Endodermal cell (in vitro differentiated cells): ENCODE results near the gene RYK. TPM values are rescaled to one million over a fixed set of nuclear protein-coding genes. Genes with fewer than 3 reads are reported as not detected.

Source experiments
- DNase-seq: peaks from one replicate; pipeline ENCODE4 v3.0.0-alpha.2; 2017
- H3K27ac ChIP-seq: 2 replicates; pipeline ENCODE4 v1.5.1; 2013; ENCODE audit warnings: mild to moderate bottlenecking, low read depth, low read length, moderate library complexity
- H3K27me3 ChIP-seq: 2 replicates; pipeline ENCODE4 v1.6.1; 2013; ENCODE audit warnings: mild to moderate bottlenecking, low read length, moderate library complexity; ENCODE audit not compliant: insufficient read depth, control insufficient read depth, poor library complexity, severe bottlenecking
- H3K36me3 ChIP-seq: 2 replicates; pipeline ENCODE4 v1.7.0; 2013; ENCODE audit warnings: mild to moderate bottlenecking, low read length, moderate library complexity; ENCODE audit not compliant: control insufficient read depth, insufficient read depth
- H3K4me1 ChIP-seq: one replicate; pipeline ENCODE4 v1.7.0; 2013; ENCODE audit warnings: low read length; ENCODE audit not compliant: control insufficient read depth, insufficient read depth
- H3K4me3 ChIP-seq: 2 replicates; pipeline ENCODE4 v1.5.1; 2013; ENCODE audit warnings: mild to moderate bottlenecking, low read length, moderate library complexity
- H3K9ac ChIP-seq: 2 replicates; pipeline ENCODE4 v1.6.1; 2013; ENCODE audit warnings: mild to moderate bottlenecking, low read length, moderate library complexity; ENCODE audit not compliant: poor library complexity, severe bottlenecking; ENCODE audit errors: extremely low read depth
- H3K9me3 ChIP-seq: 2 replicates; pipeline ENCODE4 v1.6.1; 2013; ENCODE audit warnings: mild to moderate bottlenecking, low read length, moderate library complexity; ENCODE audit not compliant: control insufficient read depth
- H3K27ac Mint-ChIP-seq: 2 replicates; pipeline ENCODE4 v1.8.0; 2020; ENCODE audit warnings: mixed read lengths
- H3K27me3 Mint-ChIP-seq: 2 replicates; pipeline ENCODE4 v1.8.0; 2021; ENCODE audit warnings: mild to moderate bottlenecking, mixed read lengths; ENCODE audit not compliant: insufficient read depth
- H3K36me3 Mint-ChIP-seq: 2 replicates; pipeline ENCODE4 v1.8.0; 2020; ENCODE audit warnings: low read depth, mixed read lengths
- H3K4me1 Mint-ChIP-seq: 2 replicates; pipeline ENCODE4 v1.8.0; 2020; ENCODE audit warnings: mixed read lengths
- H3K4me3 Mint-ChIP-seq: 2 replicates; pipeline ENCODE4 v1.8.0; 2020; ENCODE audit warnings: mild to moderate bottlenecking, moderate library complexity, mixed read lengths
- H3K9me3 Mint-ChIP-seq: 2 replicates; pipeline ENCODE4 v1.8.0; 2020; ENCODE audit warnings: mild to moderate bottlenecking, mixed read lengths
- CTCF ChIP-seq: fragments of 200-600 bp; sonication (generic); conservative IDR thresholded peaks from 2 replicates; pipeline ENCODE4 v1.5.0; 2021; ENCODE audit warnings: antibody characterized with exemption, mild to moderate bottlenecking
- WGBS, 2 experiments: methylation state at CpG; one replicate each; pipeline versions ENCODE4 v1.1.5 to v1.1.7; 2013; ENCODE audit warnings: missing lambda C conversion rate in 2 of 2, mixed read lengths in 1 of 2; ENCODE audit not compliant: insufficient coverage in 1 of 2, insufficient read length in 1 of 2; 5-methylcytosine and 5-hydroxymethylcytosine counted together
- total RNA-seq, 2 donors: library from RNA; stranded (reverse); fragmentation: NEBNext Ultra II Directional in 1 of 2; extraction: Animal tissue kit (Norgen Biotek cat#: 25700) in 1 of 2; gene quantifications; 2 replicates in 1 of 2; 3 replicates in 1 of 2; pipeline ENCODE4 v1.2.1, GENCODE V29; 2021

The RYK gene
- total RNA-seq, 2 donors from 2014 or later = 79.2 to 85.5 TPM

DNA sequence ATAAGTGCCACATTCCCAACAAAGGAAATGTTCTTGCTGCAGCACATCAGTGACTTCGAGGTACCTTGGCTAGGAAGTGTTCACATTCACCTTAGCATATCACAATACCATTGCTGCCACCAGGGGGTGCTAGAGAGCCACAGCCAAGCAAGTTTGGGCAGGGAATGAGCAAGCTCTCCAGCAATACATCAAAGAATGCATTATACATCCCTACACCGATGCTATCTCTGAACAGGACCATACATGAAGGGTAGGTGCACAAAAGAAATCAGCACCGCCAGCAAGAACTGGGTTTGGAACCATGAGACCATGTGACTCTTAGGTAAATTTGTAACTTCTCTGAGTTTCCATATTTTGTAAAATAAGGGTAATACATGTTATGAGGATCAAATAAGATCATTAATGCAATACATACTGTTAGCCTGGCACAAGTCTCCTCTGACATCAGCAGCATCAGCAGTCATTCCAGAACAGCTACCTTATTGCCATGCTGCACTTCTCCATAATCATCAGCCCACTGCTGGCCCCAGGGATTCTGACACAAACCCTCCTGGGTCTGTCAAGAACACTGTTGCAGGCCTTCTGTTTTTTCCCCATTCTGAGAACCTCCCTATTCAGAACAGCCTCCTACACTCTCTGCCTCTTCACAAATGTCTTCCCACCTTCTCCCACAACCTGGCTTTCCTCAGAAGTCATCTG is 37.5 kb downstream of the RYK start:
- Histone ChIP-seq H3K4me3 (no peak overlapping the region), H3K9ac (no peak overlapping the region), H3K27ac (no peak overlapping the region), H3K4me1 (no peaks in the 10 kb centered on the region), H3K36me3 (peaks cover 55% of the 10 kb centered on the region), H3K9me3 (no peaks in the 10 kb centered on the region), H3K27me3 (no peaks in the 10 kb centered on the region)
- peak; percentile 98 for TF ChIP-seq CTCF
- H3K27ac Mint-ChIP-seq = no peak overlapping the region
- H3K9me3 Mint-ChIP-seq = no peaks in the 10 kb centered on the region
- H3K4me1 Mint-ChIP-seq = peaks cover 7% of the 10 kb centered on the region
- no peak overlapping the region for H3K4me3 Mint-ChIP-seq
- no peaks in the 10 kb centered on the region for H3K27me3 Mint-ChIP-seq
- WGBS, 2 experiments = 47 to 60% methylated on average over 2 to 3 of the region's 3 CpGs
- peak; percentile 98 for DNase-seq
- H3K36me3 Mint-ChIP-seq = peaks cover 28% of the 10 kb centered on the region

DNA sequence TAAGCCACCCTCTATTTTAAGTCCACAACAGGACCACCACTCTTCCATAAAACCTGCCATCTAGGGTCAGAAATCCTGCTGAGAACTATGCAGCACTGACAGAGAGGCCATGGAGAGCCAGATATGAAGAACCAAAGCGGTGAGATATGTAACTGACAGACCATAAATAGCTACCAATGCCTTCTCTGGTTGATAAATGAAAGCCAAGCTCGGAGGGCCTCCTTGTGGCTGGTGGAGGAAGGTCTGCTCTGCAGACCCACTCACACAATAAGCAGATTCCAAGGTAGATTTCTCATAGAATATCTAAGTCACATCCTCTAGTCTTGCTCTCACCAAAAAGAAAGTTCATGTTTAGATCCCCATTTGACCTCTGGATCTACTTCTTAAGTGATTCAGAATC is 38.9 kb downstream of the RYK start:
- peak; percentile 88 for TF ChIP-seq CTCF
- H3K4me1 Mint-ChIP-seq = peaks cover 6% of the 10 kb centered on the region
- Histone ChIP-seq H3K36me3 (peaks cover 63% of the 10 kb centered on the region), H3K4me3 (no peak overlapping the region), H3K4me1 (no peaks in the 10 kb centered on the region), H3K9me3 (no peaks in the 10 kb centered on the region), H3K9ac (no peak overlapping the region), H3K27ac (no peak overlapping the region), H3K27me3 (no peaks in the 10 kb centered on the region)
- DNase-seq = peak; percentile 80
- no peak overlapping the region for H3K4me3 Mint-ChIP-seq
- peaks cover 27% of the 10 kb centered on the region for H3K36me3 Mint-ChIP-seq
- no peaks in the 10 kb centered on the region for H3K27me3 Mint-ChIP-seq
- WGBS, 2 experiments = 71% methylated on average over 1 to 2 of the region's 2 CpGs
- no peak overlapping the region for H3K27ac Mint-ChIP-seq
- H3K9me3 Mint-ChIP-seq = no peaks in the 10 kb centered on the region

GRCh38 chr3:134205451-134205850 is 45.2 kb downstream of the RYK start:
- DNase-seq = no peak
- H3K27me3 Mint-ChIP-seq = no peaks in the 10 kb centered on the region
- Histone ChIP-seq H3K9ac (no peak overlapping the region), H3K4me3 (no peak overlapping the region), H3K9me3 (peaks cover 12% of the 10 kb centered on the region), H3K4me1 (no peaks in the 10 kb centered on the region), H3K27ac (no peak overlapping the region), H3K36me3 (peaks cover 90% of the 10 kb centered on the region), H3K27me3 (no peaks in the 10 kb centered on the region)
- H3K27ac Mint-ChIP-seq = no peak overlapping the region
- TF ChIP-seq CTCF = no peak
- peaks cover 5% of the 10 kb centered on the region for H3K4me1 Mint-ChIP-seq
- WGBS, 2 experiments = 94 to 97% methylated on average over 2 to 4 of the region's 4 CpGs
- peaks cover 2% of the 10 kb centered on the region for H3K9me3 Mint-ChIP-seq
- peaks cover 43% of the 10 kb centered on the region for H3K36me3 Mint-ChIP-seq
- no peak overlapping the region for H3K4me3 Mint-ChIP-seq
